ENCODE data around the gene PRDM10.
"Not testable (repeated sequence)": the region's sequence is repeated elsewhere in the genome, so short reads cannot be mapped to it uniquely, and the experiment has no call there.

Gene PRDM10

GRCh38 chr11:130002352-130002845 is at the start of gene PRDM10:
TSS of gene PRDM10 (minus strand) at chr11:130002835. CDS start at chr11:129960964, 41,871 bp downstream.
- in situ Hi-C loops (cut with MboI; ENCODE audit: low sequenced_read_pairs), result loop anchor here (10.0 kb wide), 1 partner anchor 132 kb away; no protein-coding TSS in a partner anchor

GRCh38 chr11:130051082-130051481 is 48.4 kb upstream of the PRDM10 start:
- in situ Hi-C loops (cut with MboI; ENCODE audit: low sequenced_read_pairs), result no loop called here

GRCh38 chr11:130050257-130050656 is 47.6 kb upstream of the PRDM10 start:
- in situ Hi-C loops (cut with MboI; ENCODE audit: low sequenced_read_pairs), result no loop called here

- in situ Hi-C loops (cut with MboI; ENCODE audit: low sequenced_read_pairs), result no loop called here
Observed at GRCh38 chr11:130049328-130049771, 46.7 kb upstream of the PRDM10 start.

GRCh38 chr11:130047141-130047540 is 44.5 kb upstream of the PRDM10 start:
- in situ Hi-C loops (cut with MboI; ENCODE audit: low sequenced_read_pairs), result no loop called here

GRCh38 chr11:130043575-130043974 is 40.9 kb upstream of the PRDM10 start:
- in situ Hi-C loops (cut with MboI; ENCODE audit: low sequenced_read_pairs), result no loop called here

- in situ Hi-C loops (cut with MboI; ENCODE audit: low sequenced_read_pairs), result no loop called here
Observed at GRCh38 chr11:130042093-130042591, 39.5 kb upstream of the PRDM10 start.

- in situ Hi-C loops (cut with MboI; ENCODE audit: low sequenced_read_pairs), result no loop called here
Observed at GRCh38 chr11:130040281-130040940, 37.8 kb upstream of the PRDM10 start.

GRCh38 chr11:130037881-130038585 is 35.4 kb upstream of the PRDM10 start:
- in situ Hi-C loops (cut with MboI; ENCODE audit: low sequenced_read_pairs), result no loop called here

- in situ Hi-C loops (cut with MboI; ENCODE audit: low sequenced_read_pairs), result no loop called here
Observed at GRCh38 chr11:130037058-130037457, 34.4 kb upstream of the PRDM10 start.

GRCh38 chr11:130034236-130034635 is 31.6 kb upstream of the PRDM10 start:
- in situ Hi-C loops (cut with MboI; ENCODE audit: low sequenced_read_pairs), result no loop called here

- in situ Hi-C loops (cut with MboI; ENCODE audit: low sequenced_read_pairs), result no loop called here
Observed at GRCh38 chr11:130032931-130033330, 30.3 kb upstream of the PRDM10 start.

- in situ Hi-C loops (cut with MboI; ENCODE audit: low sequenced_read_pairs), result no loop called here
Observed at GRCh38 chr11:130031945-130032344, 29.3 kb upstream of the PRDM10 start.

- in situ Hi-C loops (cut with MboI; ENCODE audit: low sequenced_read_pairs), result no loop called here
Observed at GRCh38 chr11:130031056-130031455, 28.4 kb upstream of the PRDM10 start.

GRCh38 chr11:130029137-130029536 is 26.5 kb upstream of the PRDM10 start:
- in situ Hi-C loops (cut with MboI; ENCODE audit: low sequenced_read_pairs), result no loop called here

GRCh38 chr11:130025371-130025770 is 22.7 kb upstream of the PRDM10 start:
- in situ Hi-C loops (cut with MboI; ENCODE audit: low sequenced_read_pairs), result no loop called here

- in situ Hi-C loops (cut with MboI; ENCODE audit: low sequenced_read_pairs), result no loop called here
Observed at GRCh38 chr11:130024361-130024760, 21.7 kb upstream of the PRDM10 start.

- in situ Hi-C loops (cut with MboI; ENCODE audit: low sequenced_read_pairs), result no loop called here
Observed at GRCh38 chr11:130023204-130023603, 20.6 kb upstream of the PRDM10 start.

GRCh38 chr11:130022799-130023198 is 20.2 kb upstream of the PRDM10 start:
- in situ Hi-C loops (cut with MboI; ENCODE audit: low sequenced_read_pairs), result no loop called here

- in situ Hi-C loops (cut with MboI; ENCODE audit: low sequenced_read_pairs), result not testable (repeated sequence)
Observed at GRCh38 chr11:130021606-130022005, 19.0 kb upstream of the PRDM10 start.

- in situ Hi-C loops (cut with MboI; ENCODE audit: low sequenced_read_pairs), result no loop called here
Observed at GRCh38 chr11:130020323-130020722, 17.7 kb upstream of the PRDM10 start.

- in situ Hi-C loops (cut with MboI; ENCODE audit: low sequenced_read_pairs), result not testable (repeated sequence)
Observed at GRCh38 chr11:130015846-130016245, 13.2 kb upstream of the PRDM10 start.
